Stimulated activated CD4-positive, alpha-beta T cell treated with anti-CD3 and anti-CD28 coated beads, Interleukin-2, amount 100 ng/mL, for 4 hours (primary cell): ENCODE measurements around the gene MLC1.

Experiments
- DNase-seq: peaks from one replicate; pipeline ENCODE4 v3.0.0-alpha.2; 2020; ENCODE audit warnings: low read depth

Gene MLC1

GRCh38 chr22:50058061-50058905 lies 26.9 kb downstream of the MLC1 start, which contains the start of gene TTLL8:
Gene TTLL8 (minus strand): TSS chr22:50058298.
- no peak for DNase-seq

GRCh38 chr22:50057278-50058060 lies 27.8 kb downstream of the MLC1 start:
- no peak for DNase-seq

- DNase-seq, result no peak
Observed at GRCh38 chr22:50056214-50056972, 28.8 kb downstream of the MLC1 start.

GRCh38 chr22:50053861-50054260 lies 31.4 kb downstream of the MLC1 start:
- DNase-seq, result no peak

- DNase-seq, result no peak
Observed at GRCh38 chr22:50051930-50052329, 33.3 kb downstream of the MLC1 start.

GRCh38 chr22:50049299-50050195 lies 35.7 kb downstream of the MLC1 start:
- DNase-seq, result no peak

GRCh38 chr22:50048836-50049235 lies 36.4 kb downstream of the MLC1 start:
- DNase-seq, result no peak

- no peak for DNase-seq
Observed at GRCh38 chr22:50048061-50048765, 37.0 kb downstream of the MLC1 start.

GRCh38 chr22:50047346-50047745 lies 37.9 kb downstream of the MLC1 start:
- no peak for DNase-seq

- no peak for DNase-seq
Observed at GRCh38 chr22:50046481-50047245, 38.6 kb downstream of the MLC1 start.

GRCh38 chr22:50046019-50046415 lies 39.2 kb downstream of the MLC1 start:
- DNase-seq, result no peak

GRCh38 chr22:50045211-50046018 lies 39.8 kb downstream of the MLC1 start:
- DNase-seq, result no peak

GRCh38 chr22:50044485-50045118 lies 40.6 kb downstream of the MLC1 start:
- DNase-seq, result no peak

GRCh38 chr22:50041361-50042065 lies 43.7 kb downstream of the MLC1 start:
- no peak for DNase-seq

GRCh38 chr22:50040717-50041116 lies 44.5 kb downstream of the MLC1 start:
- no peak for DNase-seq

GRCh38 chr22:50039669-50040443 lies 45.4 kb downstream of the MLC1 start:
- no peak for DNase-seq
